ENCODE data around the gene ADARB1. TPM values are rescaled to one million over a fixed set of nuclear protein-coding genes. Genes with fewer than 3 reads are reported as not detected.

ADARB1 gene
- total RNA-seq, 1 experiment from 2014 or later = 12.1 TPM

DNA sequence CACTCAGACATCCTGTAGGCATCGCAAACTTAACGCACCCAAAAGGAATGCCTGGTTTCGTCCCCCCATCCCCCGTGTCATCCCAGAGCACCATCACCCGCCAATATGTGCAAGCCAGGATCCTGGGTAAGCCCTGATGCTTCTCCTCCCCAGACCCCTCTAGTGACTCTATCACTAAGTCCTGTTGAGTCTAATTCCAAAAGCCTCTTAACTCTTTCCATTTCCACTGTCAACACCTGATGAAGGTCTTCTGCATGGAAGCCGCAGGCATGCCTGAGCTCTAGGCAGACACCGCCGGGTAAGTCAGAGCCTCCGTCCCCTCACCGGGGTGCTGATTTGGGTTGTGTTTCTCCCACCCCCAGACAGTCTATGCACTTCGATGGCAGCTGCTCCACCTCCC lies 5.3 kb upstream of the ADARB1 start:
- CTCF ChIA-PET = no interaction called here
- no TSS peak for BruUV-seq (replicated peaks)

DNA sequence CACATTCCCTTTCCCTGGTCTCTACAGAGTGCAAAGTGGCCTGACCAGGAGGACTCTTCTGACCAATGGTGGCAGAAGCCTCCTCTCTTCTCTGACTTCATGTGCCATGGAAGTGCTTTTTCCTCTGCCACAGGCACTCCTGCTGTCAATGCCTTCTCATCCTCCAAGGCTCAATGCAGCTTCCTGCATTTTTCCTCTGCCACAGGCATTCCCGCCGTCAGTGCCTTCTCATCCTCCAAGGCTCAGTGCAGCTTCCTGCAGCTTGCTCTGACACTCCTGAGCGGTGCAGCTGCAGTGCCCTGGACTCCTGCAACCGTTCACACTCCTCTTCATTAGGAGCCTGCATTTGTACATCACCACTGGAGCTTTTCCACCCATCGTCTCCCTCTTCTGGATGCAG lies 4.7 kb upstream of the ADARB1 start:
- ChIA-PET POLR2A (ENCODE audit: unreplicated experiment) (no interaction called here), CTCF (no interaction called here)
- DNase-seq = no peak
- H3K4me1 ChIP-seq (replicated peaks; ENCODE audit: insufficient read depth) = peaks cover 6% of the 10 kb centered on the region; the same call in 1 of the 2 replicates
- H3K79me2 ChIP-seq (ENCODE audit: low read depth) = no peaks in the 10 kb centered on the region
- intact Hi-C loops (cut with micrococcal nuclease; ENCODE audit: unreplicated experiment) = no loop called here
- TF ChIP-seq EZH2 (IDR thresholded peaks at IDR 0.05; ENCODE audit: low read depth) = no peak
- TF ChIP-seq, protein P1, sequence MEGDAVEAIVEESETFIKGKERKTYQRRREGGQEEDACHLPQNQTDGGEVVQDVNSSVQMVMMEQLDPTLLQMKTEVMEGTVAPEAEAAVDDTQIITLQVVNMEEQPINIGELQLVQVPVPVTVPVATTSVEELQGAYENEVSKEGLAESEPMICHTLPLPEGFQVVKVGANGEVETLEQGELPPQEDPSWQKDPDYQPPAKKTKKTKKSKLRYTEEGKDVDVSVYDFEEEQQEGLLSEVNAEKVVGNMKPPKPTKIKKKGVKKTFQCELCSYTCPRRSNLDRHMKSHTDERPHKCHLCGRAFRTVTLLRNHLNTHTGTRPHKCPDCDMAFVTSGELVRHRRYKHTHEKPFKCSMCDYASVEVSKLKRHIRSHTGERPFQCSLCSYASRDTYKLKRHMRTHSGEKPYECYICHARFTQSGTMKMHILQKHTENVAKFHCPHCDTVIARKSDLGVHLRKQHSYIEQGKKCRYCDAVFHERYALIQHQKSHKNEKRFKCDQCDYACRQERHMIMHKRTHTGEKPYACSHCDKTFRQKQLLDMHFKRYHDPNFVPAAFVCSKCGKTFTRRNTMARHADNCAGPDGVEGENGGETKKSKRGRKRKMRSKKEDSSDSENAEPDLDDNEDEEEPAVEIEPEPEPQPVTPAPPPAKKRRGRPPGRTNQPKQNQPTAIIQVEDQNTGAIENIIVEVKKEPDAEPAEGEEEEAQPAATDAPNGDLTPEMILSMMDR (conservative IDR thresholded peaks at IDR 0.05) = no peak
- no peaks in the 10 kb centered on the region for H3K9me2 ChIP-seq (ENCODE audit: insufficient read depth)
- H2AFZ ChIP-seq = no peak overlapping the region
- no peaks in the 10 kb centered on the region for H3K36me3 ChIP-seq (ENCODE audit: low read depth)
- H4K20me1 ChIP-seq (ENCODE audit: insufficient read depth) = no peaks in the 10 kb centered on the region
- no peak overlapping the region for H3K4me2 ChIP-seq
- no peaks in the 10 kb centered on the region for H3F3A ChIP-seq (ENCODE audit: insufficient read depth, low read depth)
- no peaks in the 10 kb centered on the region for H3K27me3 ChIP-seq (ENCODE audit: insufficient read depth, low read depth)
- no TSS peak for BruUV-seq (replicated peaks)
- no peak overlapping the region for H3K27ac ChIP-seq
- no peak overlapping the region for H3K4me3 ChIP-seq
- H3K9me3 ChIP-seq (ENCODE audit: insufficient read depth, low read depth) = no peaks in the 10 kb centered on the region

More for the DNA sequence above, 5.3 kb upstream of the ADARB1 start:
- Histone ChIP-seq H3K27me3 (ENCODE audit: insufficient read depth, low read depth) (no peaks in the 10 kb centered on the region), H2AFZ (no peak overlapping the region), H3K9me3 (ENCODE audit: insufficient read depth, low read depth) (no peaks in the 10 kb centered on the region), H3K36me3 (ENCODE audit: low read depth) (no peaks in the 10 kb centered on the region), H4K20me1 (ENCODE audit: insufficient read depth) (no peaks in the 10 kb centered on the region), H3F3A (ENCODE audit: insufficient read depth, low read depth) (no peaks in the 10 kb centered on the region), H3K4me1 (replicated peaks; ENCODE audit: insufficient read depth) (peaks cover 6% of the 10 kb centered on the region; the same call in 1 of the 2 replicates), H3K4me2 (no peak overlapping the region), H3K79me2 (ENCODE audit: low read depth) (no peaks in the 10 kb centered on the region), H3K4me3 (no peak overlapping the region), H3K9me2 (ENCODE audit: insufficient read depth) (no peaks in the 10 kb centered on the region), H3K27ac (no peak overlapping the region)
- TF ChIP-seq, protein P1 (conservative IDR thresholded peaks at IDR 0.05) = no peak
- no peak for TF ChIP-seq EZH2 (IDR thresholded peaks at IDR 0.05; ENCODE audit: low read depth)
- POLR2A ChIA-PET (ENCODE audit: unreplicated experiment) = no interaction called here
- intact Hi-C loops (cut with micrococcal nuclease; ENCODE audit: unreplicated experiment) = no loop called here
- no peak for DNase-seq

DNA sequence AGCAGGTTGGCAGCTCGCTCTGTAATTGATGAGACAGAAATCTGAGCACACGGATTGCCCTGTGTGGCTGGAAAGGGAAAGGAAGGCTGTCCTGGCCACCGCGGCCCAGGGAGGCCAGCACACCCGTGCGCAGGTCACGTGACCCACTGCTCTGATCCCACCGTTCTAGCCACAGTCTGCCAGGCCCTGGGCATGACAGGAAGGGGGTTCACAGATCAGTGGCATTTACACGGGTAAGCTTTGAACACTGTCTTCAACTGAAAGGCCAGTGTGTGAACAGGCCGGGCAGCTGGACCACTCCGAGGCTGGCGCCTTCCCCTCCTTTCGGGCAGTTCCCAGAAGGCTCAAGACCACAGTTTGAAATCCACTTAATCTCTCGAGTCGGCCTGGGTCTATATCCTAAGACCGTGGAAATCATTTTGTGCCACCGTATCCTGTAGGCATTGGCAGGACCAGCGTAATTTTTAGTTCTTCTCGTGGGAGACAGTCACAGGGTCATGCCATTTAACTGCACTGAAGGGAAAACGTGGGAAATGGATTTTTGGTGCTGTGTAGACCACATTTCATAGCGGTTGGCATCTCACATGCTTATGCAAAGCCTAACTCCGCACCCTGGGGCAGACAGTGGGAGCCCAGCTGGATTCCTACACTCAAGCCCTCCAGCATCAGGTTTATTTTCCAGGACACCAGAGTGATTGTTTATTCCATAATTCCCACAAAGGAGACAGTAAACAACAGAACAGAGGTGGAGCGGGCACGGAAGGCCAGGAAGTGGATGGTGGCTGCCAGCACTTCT lies 3.1 kb upstream of the ADARB1 start:
- H3K36me3 ChIP-seq (ENCODE audit: low read depth) = no peaks in the 10 kb centered on the region
- BruUV-seq (replicated peaks) = no TSS peak
- no peak for TF ChIP-seq EZH2 (IDR thresholded peaks at IDR 0.05; ENCODE audit: low read depth)
- TF ChIP-seq, protein P1 (conservative IDR thresholded peaks at IDR 0.05) = no peak
- peaks cover 9% of the 10 kb centered on the region; the same call in 1 of the 2 replicates for H3F3A ChIP-seq (ENCODE audit: insufficient read depth, low read depth)
- no peaks in the 10 kb centered on the region for H3K9me2 ChIP-seq (ENCODE audit: insufficient read depth)
- no peaks in the 10 kb centered on the region for H3K27me3 ChIP-seq (ENCODE audit: insufficient read depth, low read depth)
- H4K20me1 ChIP-seq (ENCODE audit: insufficient read depth) = no peaks in the 10 kb centered on the region
- H3K27ac ChIP-seq = no peak overlapping the region
- ChIA-PET POLR2A (ENCODE audit: unreplicated experiment) (no interaction called here), CTCF (no interaction called here)
- no peak overlapping the region for H3K4me3 ChIP-seq
- intact Hi-C loops (cut with micrococcal nuclease; ENCODE audit: unreplicated experiment) = no loop called here
- no peak for DNase-seq
- no peak overlapping the region for H2AFZ ChIP-seq
- no peaks in the 10 kb centered on the region for H3K9me3 ChIP-seq (ENCODE audit: insufficient read depth, low read depth)
- peaks cover 6% of the 10 kb centered on the region; the same call in 1 of the 2 replicates for H3K4me1 ChIP-seq (replicated peaks; ENCODE audit: insufficient read depth)
- H3K79me2 ChIP-seq (ENCODE audit: low read depth) = no peaks in the 10 kb centered on the region
- H3K4me2 ChIP-seq = no peak overlapping the region
